DMS 273 (cell line): ENCODE measurements around the gene ZNF583.
A peak's percentile ranks its signal among the peaks of the same experiment; 100 is the strongest.

Experiments used
- DNase-seq: peaks from one replicate; lab custom pipeline; 2025; ENCODE audit not compliant: unreplicated experiment; lab: John Stamatoyannopoulos, UW

The ZNF583 gene

GRCh38 chr19:56441206-56441792 is 37.2 kb downstream of the ZNF583 start:
- DNase-seq: no peak

GRCh38 chr19:56474308-56474707 is 70.2 kb downstream of the ZNF583 start:
- peak; percentile 25 for DNase-seq

- DNase-seq: no peak
Measured at GRCh38 chr19:56476093-56476492, 72.0 kb downstream of the ZNF583 start.
